NCI-H2196 (cell line): ENCODE measurements around the gene ARSI.

Experiments
- DNase-seq: peaks from one replicate; lab custom pipeline; 2025; ENCODE audit not compliant: unreplicated experiment; lab: John Stamatoyannopoulos, UW

Gene ARSI

DNA sequence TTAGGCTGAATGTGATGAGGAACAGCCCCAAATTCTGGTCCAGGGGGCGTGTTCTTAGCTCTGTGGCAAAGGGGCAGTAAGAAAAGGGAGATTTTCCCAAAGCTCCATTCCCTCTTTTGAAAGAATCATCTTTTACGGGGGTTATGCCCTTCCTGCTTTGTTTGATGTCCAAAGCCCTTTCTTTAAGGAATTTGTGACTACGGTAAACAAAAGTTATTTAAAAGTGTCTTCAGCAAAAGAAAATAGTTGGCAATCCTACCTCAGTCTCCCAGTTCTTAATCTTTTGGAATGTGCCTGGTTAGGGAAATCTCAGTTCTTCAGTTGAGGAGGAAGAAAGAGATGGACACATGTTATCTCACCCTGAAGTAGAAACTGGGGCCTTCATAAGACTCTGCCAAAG, 24.4 kb upstream of the ARSI start:
- DNase-seq = no peak

DNA sequence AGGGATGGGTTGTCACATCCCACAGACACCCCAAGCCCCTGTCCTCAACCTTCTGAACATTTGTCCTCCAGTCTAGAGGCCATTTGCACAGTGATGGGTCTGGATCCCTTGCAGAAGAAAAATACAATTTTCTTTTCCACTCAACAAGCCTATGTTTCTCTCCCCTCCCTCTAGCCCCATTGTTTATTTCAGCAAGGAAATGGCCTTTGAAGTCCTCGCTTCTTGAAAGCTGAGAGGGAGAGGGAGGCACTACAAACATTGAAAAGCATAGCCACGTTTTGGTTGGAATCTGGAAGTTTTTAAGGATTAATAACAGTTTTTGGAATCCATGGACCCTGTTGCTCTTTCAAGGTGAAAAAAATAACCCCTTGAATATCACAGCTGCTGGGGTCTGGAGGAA, 24.0 kb upstream of the ARSI start:
- no peak for DNase-seq

DNA sequence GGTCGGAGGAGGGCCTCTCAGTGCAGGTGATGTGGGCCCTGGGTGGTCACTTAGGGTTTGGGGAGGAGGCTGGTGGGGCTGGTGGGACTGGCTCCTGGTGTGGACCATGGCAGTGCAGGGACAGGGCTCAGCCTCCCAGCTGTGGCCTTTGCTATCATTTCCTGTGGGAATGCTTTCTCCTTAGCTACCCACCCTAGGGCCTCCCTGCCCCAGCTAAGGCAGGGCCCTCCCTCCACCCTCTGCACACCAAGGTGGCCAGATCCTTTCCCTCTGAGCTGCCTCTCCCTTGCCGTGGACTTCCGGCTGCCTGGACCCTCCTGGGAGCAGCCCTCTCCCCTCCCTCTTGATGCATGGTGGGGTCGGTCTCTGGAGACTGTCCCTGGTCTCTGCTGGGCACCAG, 22.7 kb upstream of the ARSI start:
- DNase-seq = no peak

DNA sequence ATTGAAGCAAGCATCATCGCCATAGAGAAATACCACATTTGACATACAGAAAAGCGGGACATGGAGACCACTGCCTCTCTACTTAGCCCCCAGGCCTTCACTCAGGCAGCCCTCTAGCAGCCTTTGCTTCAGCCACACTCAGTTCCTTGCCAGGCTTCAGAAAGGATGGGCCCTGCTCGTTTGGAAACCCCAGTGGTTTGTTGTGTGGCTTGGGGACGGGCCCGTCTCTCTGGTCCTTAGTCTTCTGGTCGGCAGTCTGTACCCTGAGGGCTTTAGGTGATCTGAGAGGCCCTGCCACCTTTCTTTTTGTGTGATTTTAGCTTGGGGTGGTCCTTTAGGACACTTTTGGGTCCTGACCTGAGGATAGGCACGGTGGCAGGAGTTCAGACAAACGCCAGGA, 21.1 kb upstream of the ARSI start:
- no peak for DNase-seq

DNA sequence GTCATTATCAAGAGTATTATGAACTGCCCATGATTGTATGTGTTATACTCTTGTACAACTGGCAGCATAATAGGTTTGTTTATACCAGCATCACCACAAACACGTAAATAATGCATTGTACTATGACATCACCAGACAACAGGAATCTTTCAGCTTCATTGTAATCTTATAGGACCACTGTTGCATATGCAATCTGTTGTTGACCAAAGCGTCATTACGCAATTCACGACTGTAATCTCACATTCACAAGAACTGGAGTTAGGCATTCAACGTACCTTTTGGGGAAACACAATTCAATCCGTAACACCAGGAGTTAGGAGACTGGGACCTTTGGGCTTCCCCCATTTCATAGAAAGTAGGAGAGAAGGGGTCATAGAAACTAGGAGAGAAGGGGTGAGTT, 20.4 kb upstream of the ARSI start:
- no peak for DNase-seq

DNA sequence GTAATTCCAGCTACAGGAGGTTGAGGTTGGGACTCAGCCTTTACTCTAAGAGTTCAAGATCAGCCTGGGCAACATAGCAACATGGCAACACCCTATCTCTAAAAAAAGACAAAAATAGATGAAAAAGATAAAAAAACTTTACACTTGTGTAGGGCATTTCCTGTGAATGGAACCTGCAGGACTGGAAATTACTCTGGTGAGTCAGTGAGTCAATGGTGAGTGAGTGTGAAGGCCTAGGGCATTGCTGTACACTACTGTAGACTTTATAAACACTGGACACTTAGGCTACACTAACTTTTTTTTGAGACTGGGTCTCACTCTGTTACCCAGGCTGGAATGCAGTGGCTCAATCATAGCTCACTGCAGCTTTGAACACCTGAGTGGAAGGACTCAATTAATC, 19.5 kb upstream of the ARSI start:
- no peak for DNase-seq

DNA sequence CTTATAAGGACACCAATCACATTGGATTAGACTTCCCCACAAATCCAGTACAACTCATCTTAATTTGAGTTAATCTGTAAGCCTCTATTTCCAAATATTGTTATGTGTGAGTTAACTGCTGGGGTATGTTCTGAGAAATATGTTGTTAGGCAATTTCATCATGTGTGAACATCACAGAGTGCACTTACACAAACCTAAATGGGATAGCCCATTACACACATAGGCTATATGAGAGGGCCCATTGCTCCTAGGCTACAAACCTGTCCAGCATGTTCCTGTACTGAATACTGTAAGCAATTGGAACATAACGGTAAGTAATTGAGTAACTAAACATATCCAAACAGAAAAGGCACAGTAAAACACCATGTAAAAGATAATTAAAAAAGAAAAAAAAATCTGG, 19.1 kb upstream of the ARSI start:
- no peak for DNase-seq

DNA sequence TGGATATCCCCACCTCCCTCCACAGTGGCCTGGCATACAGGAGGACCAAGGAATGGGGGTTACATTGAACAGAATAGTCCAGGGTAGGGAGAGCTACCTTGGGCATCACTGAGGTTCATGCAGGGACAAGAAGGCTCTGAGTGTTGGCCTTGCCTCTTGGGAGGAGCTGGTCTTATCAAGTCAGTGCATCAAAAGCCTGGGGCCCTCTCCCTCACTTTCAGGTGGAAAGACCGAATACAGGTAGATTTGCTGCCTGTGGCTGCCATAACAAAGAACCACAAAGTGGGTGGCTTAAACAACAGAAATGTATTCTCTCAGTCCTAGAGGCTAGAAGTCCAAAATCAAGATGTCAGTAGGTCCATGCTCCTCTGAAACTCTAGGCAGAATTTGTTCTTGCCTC, 18.5 kb upstream of the ARSI start:
- no peak for DNase-seq

DNA sequence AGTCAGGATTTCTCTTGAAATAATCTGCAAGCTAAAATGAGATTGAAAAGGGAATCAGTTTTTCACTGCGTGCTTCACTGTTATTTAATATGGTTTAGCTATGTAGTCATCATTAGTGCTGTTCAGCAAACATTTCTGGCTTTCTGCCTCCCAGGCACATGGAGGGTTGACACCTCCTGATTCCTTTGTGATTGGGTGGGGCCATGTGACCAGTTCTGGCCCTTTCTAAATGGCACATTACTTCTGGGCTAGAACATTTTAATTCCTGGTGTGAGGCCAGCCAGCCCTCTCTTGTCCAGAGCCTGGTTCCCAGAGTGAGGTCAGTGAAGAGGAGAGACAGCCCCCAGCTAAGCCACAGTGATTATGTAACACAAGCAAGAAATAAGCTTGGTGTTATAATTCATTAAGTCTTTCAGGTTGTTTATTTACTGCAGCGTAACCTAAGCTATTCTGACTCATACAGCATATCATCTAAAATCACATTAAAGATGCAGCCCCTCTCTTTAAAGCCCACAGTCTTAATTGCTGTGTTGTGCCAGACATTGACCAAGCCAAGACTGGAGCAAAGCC, 17.4 kb upstream of the ARSI start:
- peak; percentile 70 for DNase-seq

DNA sequence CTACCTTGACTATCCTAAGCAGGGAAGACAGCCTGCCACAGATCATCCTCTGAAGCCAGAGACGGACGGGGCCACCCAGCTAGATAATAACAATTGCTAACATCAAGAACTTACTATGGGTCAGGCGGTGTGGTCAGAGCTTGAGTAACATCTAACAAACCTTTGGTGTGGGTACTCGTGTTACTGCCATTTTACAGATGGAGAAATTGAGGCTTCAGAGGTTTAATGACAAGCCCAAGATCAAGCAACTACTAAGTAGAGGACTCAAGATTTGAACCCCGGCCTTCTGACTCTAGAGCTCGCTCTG, 16.7 kb upstream of the ARSI start:
- DNase-seq = no peak

DNA sequence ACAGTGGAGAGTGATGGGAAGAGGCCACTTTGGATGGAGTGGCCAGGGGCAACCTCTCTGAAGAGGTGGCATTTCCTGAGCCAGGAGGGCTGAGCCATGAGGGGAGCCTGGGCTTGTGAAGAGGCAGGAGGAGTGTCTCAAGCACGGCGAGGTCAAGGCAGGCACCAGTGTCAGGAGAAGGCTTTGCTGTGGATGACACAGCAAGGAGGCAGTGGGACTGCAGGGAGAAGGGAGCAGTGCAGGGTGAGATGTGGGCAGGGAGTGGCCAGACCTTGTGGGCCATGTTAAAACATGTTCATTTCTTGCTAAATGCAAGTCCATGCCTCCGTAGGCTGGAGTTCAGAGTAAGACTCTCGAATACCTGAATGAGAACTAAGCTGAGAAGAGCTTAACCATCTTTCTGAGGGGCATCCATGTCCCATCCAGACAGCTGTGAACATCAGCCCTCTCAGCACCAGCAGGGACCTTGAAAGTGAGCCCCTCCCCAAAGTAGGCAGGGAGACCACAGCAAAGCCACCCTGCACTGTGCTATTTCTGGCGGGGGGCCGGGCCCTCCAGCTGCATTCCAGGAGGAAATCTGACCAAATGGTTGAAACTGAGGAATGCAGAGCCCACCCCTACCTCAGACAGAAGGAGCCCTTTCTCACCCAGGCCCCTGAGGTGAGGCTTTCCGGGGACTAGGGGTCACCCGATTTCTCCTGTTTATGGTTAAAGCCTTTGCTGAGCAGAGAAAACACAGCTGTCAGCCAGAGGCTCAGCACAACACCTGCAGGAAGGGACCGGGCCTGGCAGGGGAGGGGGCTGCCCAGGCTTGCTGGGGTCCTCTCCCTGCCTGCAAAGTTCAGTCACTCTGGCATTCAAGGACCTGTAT, 16.1 kb upstream of the ARSI start:
- no peak for DNase-seq

DNA sequence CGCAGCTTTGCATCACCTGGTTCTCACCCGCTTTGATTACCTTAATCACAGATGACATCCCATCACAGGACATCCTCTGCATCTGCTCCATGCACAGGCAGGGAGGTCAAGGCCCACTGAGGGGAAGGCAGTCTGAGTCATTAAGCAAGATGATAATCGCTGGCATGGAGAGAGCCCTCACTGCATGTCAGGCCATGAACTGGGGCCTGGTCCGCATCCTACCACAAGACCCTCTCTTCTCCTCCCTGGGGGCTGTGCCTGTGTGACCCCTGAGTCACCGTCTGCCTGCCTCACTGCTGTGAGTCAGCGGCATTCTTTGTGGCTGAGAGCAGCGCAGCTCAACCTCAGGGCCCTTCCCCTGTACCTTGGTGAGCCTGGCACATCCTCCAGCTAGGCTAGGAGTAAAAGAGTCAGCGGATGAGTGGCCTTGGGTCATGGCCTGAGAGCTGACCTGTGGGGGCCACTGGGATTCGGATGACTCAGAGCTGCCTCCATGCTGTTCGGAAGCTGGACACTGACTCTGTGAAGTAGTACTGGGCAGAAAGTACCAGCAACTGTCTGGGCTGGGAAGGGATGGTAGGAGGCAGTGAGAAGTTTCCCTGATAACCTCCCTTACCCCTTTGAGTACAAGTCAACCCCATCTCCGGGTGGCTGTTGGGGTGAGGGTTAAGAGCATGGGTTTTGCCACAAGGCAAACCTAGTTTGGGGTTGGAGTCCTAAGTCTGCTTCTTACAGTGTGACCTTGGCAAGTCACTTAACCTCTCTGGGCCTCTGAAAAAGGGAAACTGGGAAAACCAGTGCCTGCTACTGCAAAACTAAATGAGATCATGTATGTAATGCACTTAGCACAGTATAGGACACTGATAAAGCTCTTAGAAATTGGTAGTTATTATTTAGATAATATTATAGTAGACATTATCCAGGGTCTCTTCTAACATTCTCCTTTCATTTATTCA, 14.6 kb upstream of the ARSI start:
- DNase-seq = no peak

DNA sequence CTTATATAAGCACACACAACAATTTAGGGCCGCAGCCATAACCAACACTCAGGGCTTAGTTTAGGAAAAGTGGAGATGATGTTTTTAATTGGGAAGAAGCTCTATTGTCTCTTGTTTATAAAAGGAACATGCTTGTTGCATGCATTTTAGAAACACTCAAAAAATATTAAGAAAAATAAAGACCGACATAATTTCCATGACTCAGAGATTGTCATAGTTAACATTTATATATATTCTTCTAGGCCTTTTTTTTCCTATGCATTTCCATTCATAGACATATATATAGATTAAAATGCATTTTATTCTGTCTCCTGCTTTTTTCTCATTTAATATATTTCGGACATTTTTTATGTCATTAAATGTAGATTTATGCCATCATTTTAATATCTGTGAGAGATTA, 13.6 kb upstream of the ARSI start:
- DNase-seq = no peak

DNA sequence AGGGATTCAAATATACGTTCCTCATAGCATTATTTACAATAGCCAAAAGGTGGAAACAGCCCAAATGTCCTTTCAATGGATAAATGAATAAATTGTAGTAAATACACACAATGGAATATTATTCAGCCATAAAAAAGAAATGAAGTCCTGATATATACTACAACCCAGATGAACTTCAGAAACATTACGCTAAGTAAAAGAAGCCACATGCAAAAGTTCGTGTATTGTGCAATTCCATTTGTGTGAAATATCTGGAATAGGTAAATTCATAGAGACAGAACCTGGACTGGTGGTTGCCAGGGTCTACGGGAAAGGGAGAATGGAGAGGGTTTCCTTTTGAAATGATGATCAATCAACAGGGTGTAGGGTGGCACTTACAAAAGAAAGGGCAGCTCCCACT, 12.5 kb upstream of the ARSI start:
- DNase-seq = no peak

DNA sequence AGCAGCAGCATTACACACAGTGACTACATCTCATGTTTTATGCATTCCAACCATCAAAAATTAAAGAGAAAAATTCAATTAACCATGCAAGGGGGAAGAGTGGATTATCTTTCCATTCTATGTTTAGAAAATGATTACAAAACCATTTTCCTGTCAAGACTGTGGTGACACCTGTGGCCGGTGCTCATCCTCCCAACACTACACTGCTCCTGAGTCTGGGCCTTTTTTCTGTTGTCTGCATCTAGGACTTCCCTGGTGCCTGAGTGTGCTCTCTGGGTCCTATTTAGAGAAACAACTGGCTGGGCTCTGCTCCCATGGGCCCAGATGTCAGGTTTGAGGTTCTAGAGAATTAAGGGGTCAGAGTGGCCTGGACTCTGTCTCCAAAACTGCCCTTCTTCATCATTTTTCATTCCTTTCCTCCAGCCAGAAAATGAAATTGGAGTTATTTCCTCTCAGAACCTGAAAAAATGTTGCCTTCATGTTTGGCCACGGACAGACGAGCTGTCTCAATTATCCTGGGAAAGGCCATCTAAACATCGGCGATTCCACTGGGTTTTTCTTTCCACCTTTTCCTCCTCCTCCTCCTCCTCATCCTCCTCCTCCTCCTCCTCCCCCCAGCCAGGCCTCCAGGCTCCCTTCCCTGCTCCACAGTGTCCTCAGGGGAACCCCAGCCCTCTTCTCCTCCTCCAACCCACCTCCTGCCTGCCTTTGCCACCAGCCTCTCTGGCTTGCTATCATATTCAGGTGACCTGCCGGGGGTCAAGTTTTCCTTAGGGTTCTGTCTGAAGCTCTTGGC, 11.4 kb upstream of the ARSI start:
- no peak for DNase-seq

DNA sequence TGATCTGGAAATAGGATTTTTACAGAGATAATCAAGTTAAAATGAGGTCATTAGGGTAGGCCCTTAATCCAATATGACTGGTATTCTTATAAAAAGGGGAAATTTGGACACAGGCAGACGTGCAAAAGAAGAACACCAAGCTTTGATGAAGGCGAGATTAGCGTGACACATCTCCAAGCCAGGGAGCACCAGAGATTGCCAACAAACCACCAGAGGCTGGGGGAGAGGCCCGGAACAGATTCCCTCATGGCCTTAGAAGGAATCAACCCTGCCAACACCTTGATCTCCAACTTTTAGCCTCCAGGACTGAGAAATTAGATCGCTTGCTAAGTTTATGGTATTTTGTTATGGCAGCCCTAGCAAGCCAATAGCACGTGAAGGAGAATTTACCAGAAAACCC, 10.8 kb upstream of the ARSI start:
- DNase-seq = no peak

DNA sequence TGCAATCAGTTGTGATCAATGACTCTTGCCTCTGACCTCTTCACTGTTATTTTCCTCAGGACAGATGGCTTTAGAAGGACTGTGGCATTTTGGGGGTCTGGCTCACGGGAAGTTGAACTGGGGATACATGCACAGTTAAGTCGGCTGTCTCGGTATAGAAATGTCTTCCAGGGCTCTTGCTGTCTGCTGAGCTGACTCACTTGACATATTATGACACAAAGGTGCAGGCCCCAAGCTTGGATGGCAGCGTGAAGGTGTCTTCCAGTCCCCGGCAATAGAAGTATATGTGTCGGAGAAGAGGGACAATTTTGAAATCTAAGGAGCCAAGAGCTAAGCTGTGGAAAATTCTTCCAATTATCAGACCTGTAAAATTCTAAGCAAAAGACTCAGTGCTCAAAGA, 9.8 kb upstream of the ARSI start:
- DNase-seq = no peak

DNA sequence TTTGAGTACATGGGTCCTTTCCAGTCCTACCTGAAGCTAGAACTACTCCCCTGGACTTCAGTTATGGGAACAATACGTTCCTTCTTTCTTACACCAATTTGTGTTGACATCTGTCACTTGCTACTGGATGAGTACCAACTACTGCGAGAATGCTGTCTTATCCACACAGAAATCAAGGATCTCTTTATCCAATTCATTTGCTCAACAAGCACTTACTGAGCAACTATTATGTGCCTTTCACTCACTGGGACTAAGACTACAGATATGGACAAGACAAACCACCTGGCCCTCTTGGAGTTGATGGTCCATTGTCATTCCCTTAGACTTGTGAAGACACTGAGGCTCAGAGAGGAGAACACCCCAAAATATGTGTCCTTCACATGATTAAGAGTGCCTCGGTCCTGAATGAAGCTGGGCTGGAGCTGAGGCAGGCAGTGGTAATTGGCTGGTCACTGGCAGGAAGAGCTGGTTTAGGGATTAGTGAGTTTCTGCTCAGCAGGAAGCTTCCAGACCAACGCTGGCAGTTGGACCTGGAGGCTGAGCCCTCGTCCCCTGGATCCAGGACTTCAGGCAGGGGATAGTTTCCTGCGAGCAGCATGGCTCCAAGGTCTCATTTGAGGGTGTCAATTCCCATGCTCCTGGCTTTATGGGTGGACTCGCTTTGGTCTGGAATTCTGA, 8.4 kb upstream of the ARSI start:
- DNase-seq = no peak

DNA sequence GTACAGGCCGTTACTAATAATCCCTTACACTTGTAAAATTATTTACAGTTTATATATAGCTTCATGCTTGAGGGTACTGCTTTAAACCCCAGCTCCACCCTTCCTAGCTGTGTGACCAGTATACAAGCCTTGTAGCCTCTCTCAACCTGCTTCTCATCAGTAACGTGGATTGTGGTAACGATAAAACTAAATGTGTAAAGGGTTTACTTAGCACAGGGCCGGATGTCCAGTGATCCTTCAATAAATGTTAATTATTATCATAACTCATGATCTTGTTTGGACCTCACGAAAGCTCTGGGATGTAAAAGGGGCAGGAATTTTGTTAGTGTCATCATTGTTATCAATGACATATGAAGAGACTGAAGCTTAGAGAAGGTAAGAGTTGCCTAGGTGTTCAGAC, 7.5 kb upstream of the ARSI start:
- DNase-seq = no peak

DNA sequence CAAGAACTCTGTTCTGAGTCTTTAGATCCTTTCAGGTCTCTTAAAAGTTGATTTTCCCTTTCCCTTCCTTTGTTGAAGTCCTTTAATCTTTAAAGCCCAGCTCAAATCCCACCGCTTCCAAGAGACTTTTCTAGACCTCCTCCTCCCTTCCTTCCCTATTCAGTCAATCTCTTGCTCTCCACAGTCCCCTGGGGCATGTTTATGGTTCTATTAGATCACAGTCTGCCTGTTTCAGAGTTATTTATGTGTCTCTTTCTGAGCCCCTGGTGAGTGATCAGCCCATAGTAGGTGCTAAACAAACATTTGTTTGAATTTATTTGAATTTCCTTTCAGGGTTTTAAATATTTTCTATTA, 7.2 kb upstream of the ARSI start:
- DNase-seq = no peak
